GM19372 (cell line): ENCODE data around the gene HEPACAM.

ENCODE experiments used
- ATAC-seq: cut with Tn5 transposase; IDR thresholded peaks from one replicate; pipeline ENCODE4 v1.9.1; 2021; ENCODE audit warnings: mild to moderate bottlenecking, low read depth, moderate library complexity; ENCODE audit not compliant: unreplicated experiment

Gene HEPACAM

GRCh38 chr11:124943741-124944140 is 7.9 kb upstream of the HEPACAM start:
- ATAC-seq, result no peak

GRCh38 chr11:124943254-124943616 is 7.4 kb upstream of the HEPACAM start:
- ATAC-seq, result no peak

GRCh38 chr11:124942466-124943253 is 6.8 kb upstream of the HEPACAM start:
- ATAC-seq, result no peak

GRCh38 chr11:124941703-124942102 is 5.9 kb upstream of the HEPACAM start:
- ATAC-seq, result no peak

- ATAC-seq, result no peak
These were observed 3.1 kb upstream of the HEPACAM start for GRCh38 chr11:124938970-124939369.

- ATAC-seq, result no peak
These were observed 2.4 kb upstream of the HEPACAM start for GRCh38 chr11:124938206-124938765.

GRCh38 chr11:124937336-124937935 is 1.6 kb upstream of the HEPACAM start:
- no peak for ATAC-seq

GRCh38 chr11:124934862-124935547 is 842 bp downstream of the HEPACAM start:
- ATAC-seq, result no peak

GRCh38 chr11:124930799-124931198 is 5.0 kb downstream of the HEPACAM start:
- ATAC-seq, result peak; percentile 86

- no peak for ATAC-seq
These were observed 6.7 kb downstream of the HEPACAM start for GRCh38 chr11:124928942-124929665.

- ATAC-seq, result no peak
These were observed 12.6 kb downstream of the HEPACAM start for GRCh38 chr11:124923296-124923695.

- no peak for ATAC-seq
These were observed 13.0 kb downstream of the HEPACAM start for GRCh38 chr11:124922831-124923230.

- ATAC-seq, result no peak
These were observed 14.8 kb downstream of the HEPACAM start for GRCh38 chr11:124920870-124921609.

- no peak for ATAC-seq
These were observed 15.5 kb downstream of the HEPACAM start for GRCh38 chr11:124920356-124920755.

GRCh38 chr11:124919898-124920297 is 15.9 kb downstream of the HEPACAM start:
- ATAC-seq, result no peak

GRCh38 chr11:124918950-124919349 is 16.9 kb downstream of the HEPACAM start, which contains the start of gene HEPN1:
Gene HEPN1 (plus strand): TSS chr11:124919250.
- ATAC-seq, result no peak

GRCh38 chr11:124917115-124917637 is 18.7 kb downstream of the HEPACAM start:
- ATAC-seq, result no peak

GRCh38 chr11:124916370-124916710 is 19.5 kb downstream of the HEPACAM start:
- no peak for ATAC-seq

GRCh38 chr11:124915541-124916369 is 20.1 kb downstream of the HEPACAM start:
- no peak for ATAC-seq
